SK-N-SH (cell line): ENCODE measurements around the gene PAM. TPM values are rescaled to one million over a fixed set of nuclear protein-coding genes. Genes with fewer than 3 reads are reported as not detected.

Experiments
- CTCF ChIA-PET: fragments of 300-600, 350-600 bp; formaldehyde crosslinking; extraction: SDS; loops from one replicate; lab custom pipeline; 2021; lab: Yijun Ruan, JAX
- POLR2A ChIA-PET: fragments of 350-600 bp; sonication (Branson Sonifier 250); formaldehyde crosslinking; extraction: SDS; loops from one replicate; lab custom pipeline; 2020; ENCODE audit warnings: antibody characterized with exemption, inconsistent platforms; lab: Yijun Ruan, JAX
- DNase-seq: peaks from one replicate; pipeline ENCODE4 v3.0.0; 2012
- H2AFZ ChIP-seq: fragments of 200-600 bp; sonication (generic); 2 replicates; pipeline ENCODE4 v1.8.1; 2016; ENCODE audit warnings: antibody characterized with exemption, mild to moderate bottlenecking, low read depth
- H3F3A ChIP-seq: fragments of 200-600 bp; sonication (generic); replicated peaks from 2 replicates; pipeline ENCODE3; 2016; ENCODE audit warnings: antibody characterized with exemption, mild to moderate bottlenecking; ENCODE audit not compliant: insufficient read depth
- H3K27ac ChIP-seq, 2 experiments: fragments of 200-500 bp in 1 of 2; fragments of 200-600 bp in 1 of 2; sonication (Bioruptor generic) in 1 of 2; sonication (generic), shearing (Covaris generic) in 1 of 2; 2 replicates each; pipeline versions ENCODE4 v1.5.1 to v1.6.1; 2014 to 2016; ENCODE audit warnings: low read depth in 2 of 2, inconsistent platforms in 1 of 2, low read length in 1 of 2, mild to moderate bottlenecking in 1 of 2, mixed read lengths in 1 of 2
- H3K27me3 ChIP-seq: fragments of 200-600 bp; sonication (generic), shearing (Covaris generic); 2 replicates; pipeline ENCODE4 v1.6.1; 2016; ENCODE audit warnings: mixed run types; ENCODE audit not compliant: insufficient read depth
- H3K36me3 ChIP-seq, 2 experiments: fragments of 200-500 bp in 1 of 2; fragments of 200-600 bp in 1 of 2; sonication (Bioruptor generic) in 1 of 2; sonication (generic) in 1 of 2; replicated peaks in 1 of 2; 2 replicates each; pipeline versions ENCODE3 to v1.5.1; 2014 to 2016; ENCODE audit warnings: low read length in 1 of 2, mild to moderate bottlenecking in 1 of 2; ENCODE audit not compliant: insufficient read depth in 2 of 2, control insufficient read depth in 1 of 2
- H3K4me1 ChIP-seq, 2 experiments: fragments of 200-500 bp in 1 of 2; fragments of 200-600 bp in 1 of 2; sonication (Bioruptor generic) in 1 of 2; sonication (generic), shearing (Covaris generic) in 1 of 2; 2 replicates each; pipeline versions ENCODE4 v1.5.1 to v1.6.1; 2014 to 2016; ENCODE audit warnings: low read depth in 1 of 2, low read length in 1 of 2, mixed run types in 1 of 2; ENCODE audit not compliant: insufficient read depth in 2 of 2, control insufficient read depth in 1 of 2
- H3K4me2 ChIP-seq: fragments of 200-600 bp; sonication (generic), shearing (Covaris generic); 2 replicates; pipeline ENCODE4 v1.6.1; 2017; ENCODE audit warnings: mixed run types
- H3K4me3 ChIP-seq, 2 experiments: fragments of 200-500 bp in 1 of 2; fragments of 200-600 bp in 1 of 2; sonication (Bioruptor generic) in 1 of 2; sonication (generic), shearing (Covaris generic) in 1 of 2; 2 replicates each; pipeline versions ENCODE4 v1.5.1 to v1.8.1; 2014 to 2016; ENCODE audit warnings: low read depth in 2 of 2, inconsistent platforms in 1 of 2, low read length in 1 of 2, mild to moderate bottlenecking in 1 of 2, mixed read lengths in 1 of 2, moderate library complexity in 1 of 2
- H3K79me2 ChIP-seq: fragments of 200-600 bp; sonication (generic); 2 replicates; pipeline ENCODE4 v1.8.1; 2017; ENCODE audit warnings: mild to moderate bottlenecking; ENCODE audit not compliant: insufficient read depth
- H3K9ac ChIP-seq: fragments of 200-600 bp; sonication (generic); 2 replicates; pipeline ENCODE4 v1.6.1; 2017; ENCODE audit warnings: mixed run types
- H3K9me2 ChIP-seq: fragments of 200-600 bp; sonication (generic); 2 replicates; pipeline ENCODE4 v1.6.1; 2017; ENCODE audit warnings: mixed run types
- H3K9me3 ChIP-seq: fragments of 200-600 bp; sonication (generic); 2 replicates; pipeline ENCODE4 v1.6.1; 2017; ENCODE audit warnings: mixed run types, mild to moderate bottlenecking, moderate library complexity
- H4K20me1 ChIP-seq: fragments of 200-600 bp; sonication (generic); 2 replicates; pipeline ENCODE4 v1.6.1; 2017; ENCODE audit warnings: mild to moderate bottlenecking, mixed run types; ENCODE audit not compliant: insufficient read depth
- ELF1 ChIP-seq: IDR thresholded peaks from 2 replicates; pipeline ENCODE4 v1.4.0; 2012
- FOXJ3 ChIP-seq: sonication (generic); formaldehyde crosslinking; IDR thresholded peaks from 2 replicates; pipeline ENCODE4 v1.5.1; 2020; ENCODE audit warnings: mild to moderate bottlenecking, missing genetic modification reagents
- GATA2 ChIP-seq: sonication (generic); formaldehyde crosslinking; IDR thresholded peaks from 2 replicates; pipeline ENCODE4 v1.5.0; 2020; ENCODE audit warnings: mild to moderate bottlenecking, missing genetic modification reagents
- NFIC ChIP-seq: IDR thresholded peaks from 2 replicates; pipeline ENCODE4 v1.4.0; 2012; ENCODE audit warnings: borderline replicate concordance
- NRF1 ChIP-seq: IDR thresholded peaks from 2 replicates; pipeline ENCODE4 v1.6.1; 2012; ENCODE audit warnings: low read depth, mild to moderate bottlenecking, low read length
- POLR2AphosphoS5 ChIP-seq: IDR thresholded peaks from 2 replicates; pipeline ENCODE4 v1.6.1; 2012; ENCODE audit warnings: low read depth, low read length
- RAD21 ChIP-seq: IDR thresholded peaks from 2 replicates; pipeline ENCODE4 v1.6.1; 2012; ENCODE audit warnings: mild to moderate bottlenecking, low read length
- RCOR1 ChIP-seq: fragments of 150-350 bp; IDR thresholded peaks from 2 replicates; pipeline ENCODE4 v1.6.1; 2017; ENCODE audit warnings: antibody characterized with exemption, low read length
- SMC3 ChIP-seq: IDR thresholded peaks from 2 replicates; pipeline ENCODE4 v1.6.1; 2012; ENCODE audit warnings: low read depth, low read length, improper control_type of control experiment
- TAF1 ChIP-seq: IDR thresholded peaks from 2 replicates; pipeline ENCODE4 v1.6.1; 2012; ENCODE audit warnings: low read depth, mild to moderate bottlenecking, low read length, moderate library complexity, borderline replicate concordance
- TCF12 ChIP-seq: IDR thresholded peaks from 2 replicates; pipeline ENCODE4 v1.4.0; 2012
- WGBS: methylation state at CpG from one replicate; pipeline ENCODE4 v1.1.6; 2017; ENCODE audit warnings: low lambda C conversion rate; 5-methylcytosine and 5-hydroxymethylcytosine counted together
- polyA plus RNA-seq, 3 experiments: library from polyadenylated mRNA; depleted of rRNA; stranded (reverse); fragments of >200 nt; gene quantifications; 2 replicates each; pipeline ENCODE4 v1.2.3, GENCODE V29; 2012
- TF ChIP-seq, protein P1 (sequence below): fragments of 150-350 bp; IDR thresholded peaks from 2 replicates; pipeline ENCODE4 v1.6.1; 2016; ENCODE audit warnings: mild to moderate bottlenecking, low read depth, low read length
- TF ChIP-seq, protein P2 (sequence below): fragments of 200-600 bp; sonication (generic); IDR thresholded peaks from 2 replicates; pipeline ENCODE4 v1.6.1; 2017; ENCODE audit warnings: antibody characterized with exemption, mild to moderate bottlenecking, moderate library complexity
- TF ChIP-seq, protein P3 (sequence below): IDR thresholded peaks from 2 replicates; pipeline ENCODE4 v1.4.0; 2012; ENCODE audit warnings: low read depth, borderline replicate concordance
- TF ChIP-seq, protein P4 (sequence below): fragments of 150-350 bp; IDR thresholded peaks from 2 replicates; pipeline ENCODE4 v1.6.1; 2017; ENCODE audit warnings: antibody characterized with exemption, low read length, low read depth, borderline replicate concordance

Gene PAM
- polyA plus RNA-seq, 1 of the 3 experiments (the other 2 are of a cell fraction), result 507 TPM

DNA sequence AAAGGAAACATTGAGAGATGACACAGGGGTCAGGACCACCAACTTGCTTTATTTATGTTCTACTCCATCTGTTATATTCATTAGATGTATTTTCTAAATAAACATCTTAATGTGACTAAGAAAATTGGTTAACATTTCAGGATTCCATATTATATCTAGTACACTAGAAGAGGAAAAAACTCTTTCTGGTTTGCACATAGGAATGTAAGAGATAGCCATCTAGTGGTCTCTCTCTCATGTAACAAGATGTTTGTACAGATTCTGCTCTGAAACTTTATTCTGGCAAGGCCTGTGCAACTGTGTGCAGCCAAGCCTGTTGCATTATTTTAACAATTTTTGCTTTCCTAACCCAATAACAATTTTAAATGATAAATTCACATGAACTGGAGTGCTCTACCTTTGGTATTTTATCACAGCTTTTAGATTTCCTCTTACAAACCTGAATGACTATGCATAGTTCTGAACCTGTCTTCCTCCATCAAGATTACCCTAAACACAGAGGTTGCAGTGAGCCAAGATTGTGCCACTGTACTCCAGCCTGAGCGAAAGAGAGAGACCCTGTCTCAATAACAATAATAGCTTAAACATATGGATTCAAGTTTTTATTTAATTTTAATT, 216.7 kb downstream of the PAM start:
- POLR2A ChIA-PET, result interaction anchor here (0.7 kb wide), 1 partner anchor 68 kb away, joined by 3 read pairs; no protein-coding TSS in a partner anchor

DNA sequence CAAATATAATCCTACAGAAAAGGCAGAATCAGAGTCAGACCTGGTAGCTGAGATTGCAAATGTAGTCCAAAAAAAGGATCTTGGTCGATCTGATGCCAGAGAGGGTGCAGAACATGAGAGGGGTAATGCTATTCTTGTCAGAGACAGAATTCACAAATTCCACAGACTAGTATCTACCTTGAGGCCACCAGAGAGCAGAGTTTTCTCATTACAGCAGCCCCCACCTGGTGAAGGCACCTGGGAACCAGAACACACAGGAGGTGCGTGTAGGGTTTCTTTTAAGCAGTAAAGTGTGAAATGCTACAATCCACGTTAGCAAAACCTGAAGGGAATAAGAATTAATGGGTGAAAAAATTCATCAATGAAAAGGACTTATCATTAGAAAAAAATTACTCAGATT, 219.1 kb downstream of the PAM start:
- TF ChIP-seq RCOR1 (no peak), RAD21 (no peak), POLR2AphosphoS5 (no peak), GATA2 (CRISPR knock-in tag) (no peak), NRF1 (no peak), TCF12 (no peak), TAF1 (no peak), ELF1 (no peak), NFIC (no peak)
- TF ChIP-seq, protein P1, sequence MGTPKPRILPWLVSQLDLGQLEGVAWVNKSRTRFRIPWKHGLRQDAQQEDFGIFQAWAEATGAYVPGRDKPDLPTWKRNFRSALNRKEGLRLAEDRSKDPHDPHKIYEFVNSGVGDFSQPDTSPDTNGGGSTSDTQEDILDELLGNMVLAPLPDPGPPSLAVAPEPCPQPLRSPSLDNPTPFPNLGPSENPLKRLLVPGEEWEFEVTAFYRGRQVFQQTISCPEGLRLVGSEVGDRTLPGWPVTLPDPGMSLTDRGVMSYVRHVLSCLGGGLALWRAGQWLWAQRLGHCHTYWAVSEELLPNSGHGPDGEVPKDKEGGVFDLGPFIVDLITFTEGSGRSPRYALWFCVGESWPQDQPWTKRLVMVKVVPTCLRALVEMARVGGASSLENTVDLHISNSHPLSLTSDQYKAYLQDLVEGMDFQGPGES, result no peak
- TF ChIP-seq, protein P2, sequence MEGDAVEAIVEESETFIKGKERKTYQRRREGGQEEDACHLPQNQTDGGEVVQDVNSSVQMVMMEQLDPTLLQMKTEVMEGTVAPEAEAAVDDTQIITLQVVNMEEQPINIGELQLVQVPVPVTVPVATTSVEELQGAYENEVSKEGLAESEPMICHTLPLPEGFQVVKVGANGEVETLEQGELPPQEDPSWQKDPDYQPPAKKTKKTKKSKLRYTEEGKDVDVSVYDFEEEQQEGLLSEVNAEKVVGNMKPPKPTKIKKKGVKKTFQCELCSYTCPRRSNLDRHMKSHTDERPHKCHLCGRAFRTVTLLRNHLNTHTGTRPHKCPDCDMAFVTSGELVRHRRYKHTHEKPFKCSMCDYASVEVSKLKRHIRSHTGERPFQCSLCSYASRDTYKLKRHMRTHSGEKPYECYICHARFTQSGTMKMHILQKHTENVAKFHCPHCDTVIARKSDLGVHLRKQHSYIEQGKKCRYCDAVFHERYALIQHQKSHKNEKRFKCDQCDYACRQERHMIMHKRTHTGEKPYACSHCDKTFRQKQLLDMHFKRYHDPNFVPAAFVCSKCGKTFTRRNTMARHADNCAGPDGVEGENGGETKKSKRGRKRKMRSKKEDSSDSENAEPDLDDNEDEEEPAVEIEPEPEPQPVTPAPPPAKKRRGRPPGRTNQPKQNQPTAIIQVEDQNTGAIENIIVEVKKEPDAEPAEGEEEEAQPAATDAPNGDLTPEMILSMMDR, result no peak
- TF ChIP-seq, protein P3, sequence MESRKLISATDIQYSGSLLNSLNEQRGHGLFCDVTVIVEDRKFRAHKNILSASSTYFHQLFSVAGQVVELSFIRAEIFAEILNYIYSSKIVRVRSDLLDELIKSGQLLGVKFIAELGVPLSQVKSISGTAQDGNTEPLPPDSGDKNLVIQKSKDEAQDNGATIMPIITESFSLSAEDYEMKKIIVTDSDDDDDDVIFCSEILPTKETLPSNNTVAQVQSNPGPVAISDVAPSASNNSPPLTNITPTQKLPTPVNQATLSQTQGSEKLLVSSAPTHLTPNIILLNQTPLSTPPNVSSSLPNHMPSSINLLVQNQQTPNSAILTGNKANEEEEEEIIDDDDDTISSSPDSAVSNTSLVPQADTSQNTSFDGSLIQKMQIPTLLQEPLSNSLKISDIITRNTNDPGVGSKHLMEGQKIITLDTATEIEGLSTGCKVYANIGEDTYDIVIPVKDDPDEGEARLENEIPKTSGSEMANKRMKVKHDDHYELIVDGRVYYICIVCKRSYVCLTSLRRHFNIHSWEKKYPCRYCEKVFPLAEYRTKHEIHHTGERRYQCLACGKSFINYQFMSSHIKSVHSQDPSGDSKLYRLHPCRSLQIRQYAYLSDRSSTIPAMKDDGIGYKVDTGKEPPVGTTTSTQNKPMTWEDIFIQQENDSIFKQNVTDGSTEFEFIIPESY, result no peak
- TF ChIP-seq, protein P4, sequence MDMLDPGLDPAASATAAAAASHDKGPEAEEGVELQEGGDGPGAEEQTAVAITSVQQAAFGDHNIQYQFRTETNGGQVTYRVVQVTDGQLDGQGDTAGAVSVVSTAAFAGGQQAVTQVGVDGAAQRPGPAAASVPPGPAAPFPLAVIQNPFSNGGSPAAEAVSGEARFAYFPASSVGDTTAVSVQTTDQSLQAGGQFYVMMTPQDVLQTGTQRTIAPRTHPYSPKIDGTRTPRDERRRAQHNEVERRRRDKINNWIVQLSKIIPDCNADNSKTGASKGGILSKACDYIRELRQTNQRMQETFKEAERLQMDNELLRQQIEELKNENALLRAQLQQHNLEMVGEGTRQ, result no peak
- Histone ChIP-seq H3K4me2 (no peak overlapping the region), H3K4me1 (peaks cover 2 to 39% of the 10 kb centered on the region in 2 experiments; a peak in 2 of 4 replicates), H3K4me3 (no peak overlapping the region), H4K20me1 (no peaks in the 10 kb centered on the region), H2AFZ (no peak overlapping the region), H3K36me3 (peaks cover 41 to 58% of the 10 kb centered on the region in 2 experiments), H3K9me2 (no peaks in the 10 kb centered on the region; the same call in 1 of the 2 replicates), H3K27ac (peak overlapping the region in 1 of 2 experiments; percentile 83; a peak in 1 of 4 replicates), H3K9ac (no peak overlapping the region), H3F3A (peaks cover 43% of the 10 kb centered on the region), H3K79me2 (peaks cover 4% of the 10 kb centered on the region; the same call in 1 of the 2 replicates), H3K9me3 (no peaks in the 10 kb centered on the region), H3K27me3 (no peaks in the 10 kb centered on the region)
- ChIA-PET POLR2A (no interaction called here), CTCF (interaction anchor here (0.7 kb wide), 1 partner anchor 182 kb away, joined by 4 read pairs; no protein-coding TSS in a partner anchor)
- 81% methylated on average over 3 of the region's 3 CpGs for WGBS
- no peak for DNase-seq

More for the DNA sequence above, 216.7 kb downstream of the PAM start:
- Histone ChIP-seq H3K4me2 (no peak overlapping the region; the same call in 1 of the 2 replicates), H3K9me2 (no peaks in the 10 kb centered on the region; the same call in 1 of the 2 replicates), H3K9me3 (no peaks in the 10 kb centered on the region), H3K4me1 (peaks cover 2 to 39% of the 10 kb centered on the region in 2 experiments; a peak in 2 of 4 replicates), H4K20me1 (no peaks in the 10 kb centered on the region), H3K9ac (no peak overlapping the region), H3K79me2 (peaks cover 4% of the 10 kb centered on the region; the same call in 1 of the 2 replicates), H3F3A (peaks cover 43% of the 10 kb centered on the region), H3K27me3 (no peaks in the 10 kb centered on the region), H3K4me3 (no peak overlapping the region), H2AFZ (no peak overlapping the region), H3K27ac (peak overlapping the region; percentile 48 to 58; a peak in 2 of 4 replicates), H3K36me3 (peaks cover 36 to 51% of the 10 kb centered on the region in 2 experiments)
- peak; percentile 38; the same call in 1 of the 2 replicates for TF ChIP-seq TCF12
- TF ChIP-seq RAD21, result peak; percentile 58
- TF ChIP-seq, protein P2, result peak; percentile 61
- no peak for TF ChIP-seq GATA2 (CRISPR knock-in tag)
- TF ChIP-seq SMC3, result peak; percentile 45
- TF ChIP-seq FOXJ3 (CRISPR knock-in tag), result no peak
- TF ChIP-seq NFIC, result no peak
- WGBS, result 67% methylated on average over 1 of the region's 1 CpG
- DNase-seq, result no peak
- CTCF ChIA-PET, result interaction anchor here (0.7 to 1.6 kb wide), 7 partner anchors 8 to 389 kb away, joined by 3 to 4 read pairs (median 4); no protein-coding TSS in a partner anchor
